ENCODE data around the gene DAB2IP. TPM values are rescaled to one million over a fixed set of nuclear protein-coding genes. Genes with fewer than 3 reads are reported as not detected.

The DAB2IP gene
- total RNA-seq, 1 experiment from 2014 or later = 52.6 TPM

GRCh38 chr9:121670431-121670830, 19.0 kb downstream of the DAB2IP start:
- H3K9me3 Mint-ChIP-seq = 0 out of 2 replicates have a peak, but pooled peaks cover 4% of the 10 kb centered on the region
- DNase-seq (ENCODE audit: low spot score) (no peak), ATAC-seq (no peak)
- H3K4me3 Mint-ChIP-seq = no peak overlapping the region
- peaks cover 6% of the 10 kb centered on the region for H3K36me3 Mint-ChIP-seq
- no peak overlapping the region for H3K27ac Mint-ChIP-seq
- H3K27me3 Mint-ChIP-seq (ENCODE audit: low read depth) = no peaks in the 10 kb centered on the region
- peaks cover 14% of the 10 kb centered on the region for H3K4me1 Mint-ChIP-seq
- TF ChIP-seq CREB1 (CRISPR knock-in tag; IDR thresholded peaks at IDR 0.05) = no peak
- no peak for TF ChIP-seq RORB (CRISPR knock-in tag; IDR thresholded peaks at IDR 0.05)
- TF ChIP-seq CREM (CRISPR knock-in tag; IDR thresholded peaks at IDR 0.05) = no peak
- TF ChIP-seq SMAD4 (CRISPR knock-in tag; IDR thresholded peaks at IDR 0.05) = no peak
- TF ChIP-seq ATF6 (CRISPR knock-in tag; IDR thresholded peaks at IDR 0.05) = no peak
- TF ChIP-seq MLX (CRISPR knock-in tag; IDR thresholded peaks at IDR 0.05) = no peak
- no peak for TF ChIP-seq ZNF138 (CRISPR knock-in tag; conservative IDR thresholded peaks at IDR 0.05)
- TF ChIP-seq ZBTB21 (CRISPR knock-in tag; IDR thresholded peaks at IDR 0.05; ENCODE audit: borderline replicate concordance) = no peak
- no peak for TF ChIP-seq ZNF281 (CRISPR knock-in tag; IDR thresholded peaks at IDR 0.05)
- no peak for TF ChIP-seq GABPB1 (CRISPR knock-in tag; IDR thresholded peaks at IDR 0.05)
- ChIA-PET CTCF (interaction anchor here (0.6 kb wide), 1 partner anchor 125 kb away, joined by 3 read pairs; no protein-coding TSS in a partner anchor), POLR2A (no interaction called here)

- POLR2A ChIA-PET = no interaction called here
- Mint-ChIP-seq H3K4me3 (no peak overlapping the region), H3K27ac (no peak overlapping the region), H3K9me3 (0 out of 2 replicates have a peak, but pooled peaks cover 4% of the 10 kb centered on the region), H3K36me3 (peaks cover 6% of the 10 kb centered on the region), H3K4me1 (peaks cover 14% of the 10 kb centered on the region), H3K27me3 (ENCODE audit: low read depth) (no peaks in the 10 kb centered on the region)
- TF ChIP-seq ATF1 (CRISPR knock-in tag; IDR thresholded peaks at IDR 0.05) (no peak), ZMAT4 (CRISPR knock-in tag; IDR thresholded peaks at IDR 0.05) (no peak), ZNF512 (CRISPR knock-in tag; IDR thresholded peaks at IDR 0.05; ENCODE audit: borderline replicate concordance) (no peak), AFF4 (CRISPR knock-in tag; IDR thresholded peaks at IDR 0.05; ENCODE audit: borderline replicate concordance) (no peak), USF1 (CRISPR knock-in tag; IDR thresholded peaks at IDR 0.05) (no peak)
- CTCF ChIA-PET = interaction anchor here (1.2 kb wide), 1 partner anchor 16 kb away, joined by 3 read pairs; no protein-coding TSS in a partner anchor
- no peak for ATAC-seq
- DNase-seq (ENCODE audit: low spot score) = no peak
Measured at GRCh38 chr9:121671612-121672155, 20.2 kb downstream of the DAB2IP start.
